HG03039 (cell line): ENCODE measurements around the gene RNU1-3.
"Not testable (repeated sequence)": the region's sequence is repeated elsewhere in the genome, so short reads cannot be mapped to it uniquely, and the experiment has no call there.

Source experiments
- ATAC-seq: cut with Tn5 transposase; IDR thresholded peaks from one replicate; pipeline ENCODE4 v1.9.1; 2021; ENCODE audit warnings: mild to moderate bottlenecking, moderate library complexity; ENCODE audit not compliant: unreplicated experiment

RNU1-3 gene

GRCh38 chr1:16641159-16641975, 25.4 kb downstream of the RNU1-3 start:
- not testable (repeated sequence) for ATAC-seq

DNA sequence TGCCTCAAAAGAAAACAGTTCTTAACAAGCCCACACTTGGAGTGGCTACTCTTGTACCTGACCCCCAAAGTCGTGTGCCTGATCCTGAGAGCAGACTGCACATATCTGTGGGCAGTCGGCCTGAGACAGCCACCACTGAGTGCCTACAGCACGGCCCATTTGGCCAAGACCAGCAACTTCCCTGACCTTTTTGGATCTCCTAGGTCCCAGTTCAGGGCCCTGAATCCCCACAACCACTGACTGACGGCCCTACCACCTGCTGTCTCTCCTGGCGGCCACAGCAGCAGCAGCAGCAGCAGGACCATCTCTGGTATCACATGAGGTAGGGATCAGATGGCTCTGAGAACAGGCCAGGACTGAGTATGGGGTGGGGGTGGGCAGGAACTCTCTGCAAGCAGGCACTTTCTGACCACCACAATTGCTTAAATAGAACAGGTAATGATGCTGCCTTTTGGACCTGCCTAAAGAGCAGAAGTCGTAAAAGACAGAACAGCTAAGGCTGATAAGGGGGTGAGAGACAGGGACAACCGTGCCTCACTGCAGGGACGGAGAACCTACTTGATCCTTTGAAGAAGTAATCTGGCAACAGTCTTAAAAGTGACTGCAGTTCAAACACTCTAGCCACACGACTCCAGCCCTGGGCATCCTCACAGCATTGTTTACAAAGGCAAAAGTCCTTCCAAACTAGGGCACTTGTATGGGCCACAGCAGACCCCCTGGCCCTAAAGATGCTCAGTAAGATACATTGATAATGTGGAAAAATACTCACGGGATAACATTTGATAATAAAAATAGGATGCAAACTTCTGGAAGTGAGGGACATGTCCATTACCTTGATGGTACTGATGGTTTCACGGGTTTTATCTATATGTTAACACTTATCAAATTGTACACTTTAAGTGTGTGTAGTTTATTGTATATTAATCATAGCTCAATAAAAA, 27.4 kb downstream of the RNU1-3 start:
- ATAC-seq, result not testable (repeated sequence)

GRCh38 chr1:16637941-16638778, 28.6 kb downstream of the RNU1-3 start:
- ATAC-seq, result not testable (repeated sequence)

GRCh38 chr1:16636551-16637195, 30.1 kb downstream of the RNU1-3 start:
- ATAC-seq, result not testable (repeated sequence)

DNA sequence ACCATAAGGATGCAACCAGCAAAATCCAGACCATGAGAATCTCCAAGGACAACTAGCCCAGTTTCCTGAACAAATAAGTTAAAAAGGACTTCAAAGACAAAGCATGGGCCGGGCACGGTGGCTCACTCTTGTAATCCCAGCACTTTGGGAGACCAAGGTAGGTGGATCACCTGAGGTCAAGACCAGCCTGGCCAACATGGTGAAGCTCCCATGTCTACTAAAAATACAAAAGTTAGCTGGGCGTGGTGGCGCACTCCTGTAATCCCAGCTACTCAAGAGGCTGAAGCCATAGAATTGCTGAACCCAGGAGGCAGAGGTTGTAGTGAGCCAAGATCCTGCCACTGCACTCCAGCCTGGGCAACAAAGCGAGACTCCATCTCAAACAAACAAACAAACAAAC, 30.8 kb downstream of the RNU1-3 start:
- not testable (repeated sequence) for ATAC-seq

DNA sequence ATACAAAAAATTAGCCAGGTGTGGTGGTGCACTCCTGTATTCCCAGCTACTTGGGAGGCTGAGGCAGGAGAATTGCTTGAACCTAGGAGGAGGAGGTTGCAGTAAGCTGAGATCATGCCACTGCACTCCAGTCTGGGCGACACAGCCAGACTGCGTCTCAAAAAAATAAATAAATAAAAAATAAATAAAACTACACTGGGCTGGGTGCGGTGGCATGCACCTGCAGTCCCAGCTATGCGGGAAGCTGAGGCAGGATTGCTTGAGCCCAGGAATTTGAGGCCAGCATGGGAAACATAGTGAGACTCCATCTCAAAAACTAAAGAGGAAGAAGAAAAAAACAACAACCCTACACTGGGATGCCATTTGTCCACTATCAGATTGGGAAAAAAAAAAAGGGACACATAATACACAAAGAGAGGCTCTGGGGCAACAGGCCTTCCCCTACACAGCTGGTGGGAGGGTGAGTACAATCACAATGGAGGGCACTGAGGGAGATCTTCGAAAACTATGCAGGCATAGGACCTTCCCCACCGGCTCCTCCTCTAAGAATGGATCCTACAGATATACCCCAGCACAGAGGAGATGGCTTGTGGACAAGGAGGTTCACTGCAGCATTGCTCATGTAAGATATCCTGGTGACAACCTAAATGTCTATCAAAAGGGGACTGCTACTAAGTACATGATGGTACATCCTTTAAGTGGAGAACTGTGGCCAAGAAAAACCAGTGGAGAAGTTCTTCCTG, 33.0 kb downstream of the RNU1-3 start:
- not testable (repeated sequence) for ATAC-seq

GRCh38 chr1:16632044-16632850, 34.5 kb downstream of the RNU1-3 start:
- not testable (repeated sequence) for ATAC-seq

DNA sequence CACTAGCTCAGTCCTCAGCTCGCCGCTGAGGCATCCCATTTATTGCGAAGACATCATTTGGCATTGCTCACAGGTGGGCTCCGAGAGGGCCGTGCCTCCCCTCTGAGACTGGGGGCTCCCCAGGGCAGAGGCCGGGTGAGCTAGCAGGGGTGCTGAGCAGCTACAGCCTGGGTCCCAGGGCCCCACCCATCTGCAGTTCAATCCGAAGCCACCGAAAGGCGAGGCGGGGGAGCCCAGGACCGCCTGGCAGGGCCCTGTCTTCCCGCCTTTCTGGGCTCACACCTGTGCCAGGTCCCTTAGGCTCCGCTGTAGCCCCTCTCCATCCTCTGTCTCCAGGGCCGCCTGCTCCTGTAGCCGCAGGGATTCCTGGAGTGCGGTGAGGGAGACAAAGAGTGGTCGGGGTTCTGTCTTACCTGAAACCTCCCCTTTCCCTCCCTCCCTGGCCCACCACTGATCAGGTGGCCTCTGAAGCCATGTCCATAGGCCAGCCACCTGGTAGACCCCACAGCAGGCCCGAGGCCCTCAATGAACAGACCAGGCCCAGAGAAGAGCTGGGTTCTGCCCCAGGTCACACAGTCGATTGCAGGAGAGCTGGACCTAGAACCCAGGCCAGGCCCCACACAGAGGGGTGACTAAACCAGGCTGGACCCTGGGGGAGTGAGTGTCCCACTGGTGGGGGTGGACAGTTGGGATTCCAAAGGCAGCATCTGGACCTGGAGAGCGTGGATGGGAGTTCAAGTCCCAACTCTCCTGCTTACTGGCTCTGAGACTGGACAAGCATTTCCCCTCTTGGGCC, 35.3 kb downstream of the RNU1-3 start:
- no peak for ATAC-seq

DNA sequence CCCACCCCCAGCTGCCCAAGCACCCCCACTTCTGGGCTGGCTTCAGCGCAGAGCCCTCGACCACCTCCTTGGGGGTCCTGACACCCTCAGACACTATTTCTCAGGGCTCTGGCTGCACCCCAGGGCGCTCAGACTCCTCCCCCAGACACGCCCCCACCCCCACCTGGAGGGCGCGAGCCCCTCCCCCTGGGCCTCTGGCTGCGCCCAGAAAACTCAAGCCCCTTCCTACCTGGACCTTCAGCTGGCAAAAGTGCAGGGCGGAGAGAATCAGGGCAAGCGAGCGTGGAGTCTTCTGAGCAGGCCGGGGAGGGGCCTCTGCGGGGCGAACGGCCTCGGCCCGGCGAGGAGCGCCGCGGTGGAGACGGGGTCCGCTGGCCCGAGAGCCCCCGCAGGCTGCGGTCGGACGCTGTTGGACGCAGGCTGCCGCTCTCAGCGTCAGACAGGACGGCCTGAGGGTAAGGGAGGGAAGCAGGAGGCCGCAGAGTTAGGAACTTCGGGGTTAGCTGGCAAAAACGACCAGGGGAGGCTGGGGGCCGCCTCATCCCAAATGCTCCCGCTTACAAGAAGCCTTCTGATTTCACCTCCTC, 36.0 kb downstream of the RNU1-3 start:
- ATAC-seq, result no peak

- not testable (repeated sequence) for ATAC-seq
Observed at GRCh38 chr1:16629916-16630530, 36.7 kb downstream of the RNU1-3 start.

- no peak for ATAC-seq
Observed at GRCh38 chr1:16628361-16629111, 38.2 kb downstream of the RNU1-3 start.

GRCh38 chr1:16626409-16626983, 40.3 kb downstream of the RNU1-3 start:
- ATAC-seq, result not testable (repeated sequence)

DNA sequence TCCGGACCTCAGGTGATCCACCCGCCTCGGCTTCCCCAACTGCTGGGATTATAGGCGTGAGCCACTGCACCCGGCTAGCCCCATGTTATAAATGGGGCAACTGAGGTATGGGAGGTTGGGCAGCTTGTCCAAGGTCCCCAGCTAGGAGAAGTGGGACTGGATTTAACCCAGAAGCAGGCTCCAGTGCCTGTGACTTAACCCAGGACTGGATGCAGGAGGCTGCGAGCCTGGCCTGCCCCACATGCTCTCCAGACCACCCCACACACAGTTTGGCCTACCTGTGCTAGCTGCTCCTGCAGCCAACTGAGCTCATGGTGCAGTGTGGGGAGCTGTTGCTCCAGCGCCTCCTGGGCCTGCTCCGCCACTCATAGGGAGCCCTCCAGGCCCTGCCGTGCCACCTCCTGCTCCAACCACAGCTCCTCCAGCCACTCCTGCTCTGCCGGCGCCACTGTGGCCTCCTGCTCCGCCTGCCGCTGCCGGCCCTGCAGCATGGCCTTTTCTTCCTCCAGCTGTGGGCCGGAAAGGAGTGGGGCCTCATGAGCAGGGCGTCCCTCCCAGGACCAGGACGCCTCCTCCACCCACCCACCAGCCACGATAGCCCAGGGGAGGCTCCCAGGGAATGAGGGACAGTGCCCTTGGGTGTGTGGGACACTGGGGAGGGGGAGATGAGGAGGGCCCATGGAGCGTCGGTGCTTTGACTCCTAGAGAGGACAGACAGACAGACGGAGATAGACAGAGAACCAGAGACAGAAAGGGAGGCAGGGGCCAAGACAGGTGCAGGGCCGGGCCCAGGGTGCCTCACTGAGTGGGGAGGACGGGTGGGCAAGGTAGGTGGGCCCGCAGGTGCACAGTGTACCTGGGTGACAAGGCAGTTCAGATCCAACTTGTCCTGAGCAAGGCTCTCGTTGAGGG, 41.0 kb downstream of the RNU1-3 start:
- no peak for ATAC-seq

DNA sequence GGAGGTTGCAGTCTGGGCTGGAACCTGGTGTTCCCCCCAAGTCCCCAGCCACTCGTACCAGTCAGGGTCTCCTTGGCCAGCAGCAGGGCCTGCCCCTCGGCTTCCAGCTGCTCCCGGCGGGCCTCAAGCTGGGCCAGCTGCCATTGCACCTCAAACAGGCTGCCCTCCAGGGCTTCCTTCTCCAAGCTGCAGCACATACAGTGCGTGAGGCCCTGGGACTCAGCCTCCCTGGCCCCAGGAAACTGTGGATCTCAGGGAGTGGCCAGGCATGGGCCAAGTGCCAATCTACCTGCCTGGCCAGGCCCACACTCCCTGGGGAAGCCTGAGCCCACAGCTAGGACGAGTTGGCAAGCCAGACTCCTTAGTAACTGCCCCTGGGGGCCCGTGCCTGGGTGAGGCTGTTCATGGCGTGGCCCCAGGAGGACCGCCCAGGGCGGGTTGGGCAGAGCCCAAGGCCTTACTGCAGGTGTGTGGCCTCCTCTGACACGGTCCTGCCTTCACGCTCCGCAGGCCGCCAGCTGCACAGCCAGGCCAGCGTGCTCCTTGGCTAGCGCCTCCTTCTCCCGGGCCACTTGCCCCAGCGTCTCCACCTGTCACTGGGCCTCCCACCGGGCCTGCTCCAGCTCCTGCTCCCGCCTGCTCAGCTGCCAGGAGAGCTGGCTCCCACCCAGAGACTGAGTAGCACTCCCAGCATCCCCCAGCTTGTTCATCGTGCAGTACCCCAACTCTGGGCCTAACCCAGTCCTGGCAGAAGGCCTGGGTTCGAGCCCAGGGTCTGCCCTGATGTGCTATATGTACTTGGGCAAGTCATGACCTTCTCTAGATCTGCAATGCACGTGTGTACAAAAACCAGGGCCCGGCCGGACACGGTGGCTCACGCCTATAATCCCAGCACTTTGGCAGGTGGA, 42.7 kb downstream of the RNU1-3 start:
- not testable (repeated sequence) for ATAC-seq
